HG02981 (cell line): ENCODE data around the gene HES5.

Experiments used
- ATAC-seq: cut with Tn5 transposase; IDR thresholded peaks from one replicate; pipeline ENCODE4 v1.9.1; 2021; ENCODE audit warnings: mild to moderate bottlenecking, moderate library complexity; ENCODE audit not compliant: unreplicated experiment

HES5 gene

GRCh38 chr1:2483026-2483425, 47.0 kb downstream of the HES5 start:
- ATAC-seq, result no peak

- no peak for ATAC-seq
Measured at GRCh38 chr1:2482588-2482987, 47.5 kb downstream of the HES5 start.

- no peak for ATAC-seq
Measured at GRCh38 chr1:2481885-2482284, 48.2 kb downstream of the HES5 start.

GRCh38 chr1:2480986-2481364, 49.1 kb downstream of the HES5 start:
- ATAC-seq, result no peak

- no peak for ATAC-seq
Measured at GRCh38 chr1:2480236-2480985, 49.7 kb downstream of the HES5 start.

GRCh38 chr1:2479618-2480017, 50.4 kb downstream of the HES5 start:
- no peak for ATAC-seq

- ATAC-seq, result no peak
Measured at GRCh38 chr1:2479186-2479585, 50.9 kb downstream of the HES5 start.
